ENCODE measurements around the gene CREBL2. TPM values are rescaled to one million over a fixed set of nuclear protein-coding genes. Genes with fewer than 3 reads are reported as not detected.

Gene CREBL2
- total and polyA plus RNA-seq, 2 of the 13 experiments (the other 11 are each of a cell fraction or from before 2014, with no cell fraction given): 6.9 to 8.4 TPM

DNA sequence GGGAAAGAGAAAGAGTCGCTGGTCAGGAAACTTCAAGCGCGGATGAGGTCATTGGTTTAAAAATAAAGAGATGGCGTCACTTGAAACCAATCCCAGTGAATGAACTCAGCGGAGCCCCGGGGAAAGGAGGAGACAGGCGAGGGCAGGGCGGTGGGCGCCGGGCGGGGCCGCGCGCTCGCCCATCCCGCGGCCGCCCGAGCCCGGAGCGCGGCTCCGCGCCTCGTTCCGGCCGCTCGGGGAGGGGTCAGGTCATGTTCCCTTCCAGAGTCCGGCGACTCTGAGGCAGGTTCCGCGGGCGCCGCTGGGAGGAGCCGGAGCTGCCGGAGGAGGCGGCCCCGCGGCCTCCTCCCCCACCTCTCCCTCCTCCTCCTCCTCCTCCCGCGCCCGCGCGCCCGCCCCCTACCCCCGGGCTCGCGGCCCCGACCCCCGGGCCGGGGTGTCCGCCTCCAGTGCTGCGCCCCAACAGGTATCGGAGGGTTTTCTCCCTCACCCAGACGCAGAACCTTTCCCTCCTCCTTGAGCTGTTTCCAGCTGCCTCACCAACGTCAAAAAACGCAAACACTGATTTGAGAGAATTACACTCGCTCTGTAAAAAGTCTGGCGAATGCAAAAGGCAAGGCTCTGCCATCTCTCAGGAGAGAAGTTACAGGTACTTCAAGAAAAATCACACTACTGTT is 49.0 kb upstream of the CREBL2 start, which contains the start of gene DUSP16 (continued):
- TF ChIP-seq, protein P1, sequence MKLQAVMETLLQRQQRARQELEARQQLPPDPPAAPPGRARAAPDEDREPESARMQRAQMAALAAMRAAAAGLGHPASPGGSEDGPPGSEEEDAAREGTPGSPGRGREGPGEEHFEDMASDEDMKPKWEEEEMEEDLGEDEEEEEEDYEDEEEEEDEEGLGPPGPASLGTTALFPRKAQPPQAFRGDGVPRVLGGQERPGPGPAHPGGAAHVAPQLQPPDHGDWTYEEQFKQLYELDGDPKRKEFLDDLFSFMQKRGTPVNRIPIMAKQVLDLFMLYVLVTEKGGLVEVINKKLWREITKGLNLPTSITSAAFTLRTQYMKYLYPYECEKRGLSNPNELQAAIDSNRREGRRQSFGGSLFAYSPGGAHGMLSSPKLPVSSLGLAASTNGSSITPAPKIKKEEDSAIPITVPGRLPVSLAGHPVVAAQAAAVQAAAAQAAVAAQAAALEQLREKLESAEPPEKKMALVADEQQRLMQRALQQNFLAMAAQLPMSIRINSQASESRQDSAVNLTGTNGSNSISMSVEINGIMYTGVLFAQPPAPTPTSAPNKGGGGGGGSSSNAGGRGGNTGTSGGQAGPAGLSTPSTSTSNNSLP (IDR thresholded peaks at IDR 0.05; ENCODE audit: low read depth, low read length): no peak; the same call in 1 of the 2 replicates
- no peak for TF ChIP-seq PRMT3 (CRISPR knock-in tag; IDR thresholded peaks at IDR 0.05; ENCODE audit: borderline replicate concordance, low read depth)
- TF ChIP-seq NCOA1 (CRISPR knock-in tag; IDR thresholded peaks at IDR 0.05): no peak
- TF ChIP-seq ZBTB38 (CRISPR knock-in tag; IDR thresholded peaks at IDR 0.05): no peak
- no peak for TF ChIP-seq ZKSCAN1 (IDR thresholded peaks at IDR 0.05; ENCODE audit: low read length)
- TF ChIP-seq CHD4 (IDR thresholded peaks at IDR 0.05; ENCODE audit: borderline replicate concordance, low read length): no peak
- TF ChIP-seq IRF2 (CRISPR knock-in tag; IDR thresholded peaks at IDR 0.05): no peak
- no peak for TF ChIP-seq FLYWCH1 (CRISPR knock-in tag; IDR thresholded peaks at IDR 0.05)
- TF ChIP-seq, protein P2, sequence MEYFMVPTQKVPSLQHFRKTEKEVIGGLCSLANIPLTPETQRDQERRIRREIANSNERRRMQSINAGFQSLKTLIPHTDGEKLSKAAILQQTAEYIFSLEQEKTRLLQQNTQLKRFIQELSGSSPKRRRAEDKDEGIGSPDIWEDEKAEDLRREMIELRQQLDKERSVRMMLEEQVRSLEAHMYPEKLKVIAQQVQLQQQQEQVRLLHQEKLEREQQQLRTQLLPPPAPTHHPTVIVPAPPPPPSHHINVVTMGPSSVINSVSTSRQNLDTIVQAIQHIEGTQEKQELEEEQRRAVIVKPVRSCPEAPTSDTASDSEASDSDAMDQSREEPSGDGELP (IDR thresholded peaks at IDR 0.05; ENCODE audit: borderline replicate concordance, low read depth): no peak; the same call in 1 of the 2 replicates
- no peak; the same call in 1 of the 2 replicates for TF ChIP-seq YEATS4 (CRISPR knock-in tag; IDR thresholded peaks at IDR 0.05; ENCODE audit: borderline replicate concordance)
- TF ChIP-seq, protein P3, sequence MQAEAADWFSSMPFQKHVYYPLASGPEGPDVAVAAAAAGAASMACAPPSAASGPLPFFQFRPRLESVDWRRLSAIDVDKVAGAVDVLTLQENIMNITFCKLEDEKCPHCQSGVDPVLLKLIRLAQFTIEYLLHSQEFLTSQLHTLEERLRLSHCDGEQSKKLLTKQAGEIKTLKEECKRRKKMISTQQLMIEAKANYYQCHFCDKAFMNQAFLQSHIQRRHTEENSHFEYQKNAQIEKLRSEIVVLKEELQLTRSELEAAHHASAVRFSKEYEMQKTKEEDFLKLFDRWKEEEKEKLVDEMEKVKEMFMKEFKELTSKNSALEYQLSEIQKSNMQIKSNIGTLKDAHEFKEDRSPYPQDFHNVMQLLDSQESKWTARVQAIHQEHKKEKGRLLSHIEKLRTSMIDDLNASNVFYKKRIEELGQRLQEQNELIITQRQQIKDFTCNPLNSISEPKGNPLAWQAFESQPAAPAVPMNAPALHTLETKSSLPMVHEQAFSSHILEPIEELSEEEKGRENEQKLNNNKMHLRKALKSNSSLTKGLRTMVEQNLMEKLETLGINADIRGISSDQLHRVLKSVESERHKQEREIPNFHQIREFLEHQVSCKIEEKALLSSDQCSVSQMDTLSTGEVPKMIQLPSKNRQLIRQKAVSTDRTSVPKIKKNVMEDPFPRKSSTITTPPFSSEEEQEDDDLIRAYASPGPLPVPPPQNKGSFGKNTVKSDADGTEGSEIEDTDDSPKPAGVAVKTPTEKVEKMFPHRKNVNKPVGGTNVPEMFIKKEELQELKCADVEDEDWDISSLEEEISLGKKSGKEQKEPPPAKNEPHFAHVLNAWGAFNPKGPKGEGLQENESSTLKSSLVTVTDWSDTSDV (CRISPR knock-in tag; IDR thresholded peaks at IDR 0.05): no peak
- no peak for TF ChIP-seq TGIF2 (CRISPR knock-in tag; IDR thresholded peaks at IDR 0.05)
- TF ChIP-seq, protein P4, sequence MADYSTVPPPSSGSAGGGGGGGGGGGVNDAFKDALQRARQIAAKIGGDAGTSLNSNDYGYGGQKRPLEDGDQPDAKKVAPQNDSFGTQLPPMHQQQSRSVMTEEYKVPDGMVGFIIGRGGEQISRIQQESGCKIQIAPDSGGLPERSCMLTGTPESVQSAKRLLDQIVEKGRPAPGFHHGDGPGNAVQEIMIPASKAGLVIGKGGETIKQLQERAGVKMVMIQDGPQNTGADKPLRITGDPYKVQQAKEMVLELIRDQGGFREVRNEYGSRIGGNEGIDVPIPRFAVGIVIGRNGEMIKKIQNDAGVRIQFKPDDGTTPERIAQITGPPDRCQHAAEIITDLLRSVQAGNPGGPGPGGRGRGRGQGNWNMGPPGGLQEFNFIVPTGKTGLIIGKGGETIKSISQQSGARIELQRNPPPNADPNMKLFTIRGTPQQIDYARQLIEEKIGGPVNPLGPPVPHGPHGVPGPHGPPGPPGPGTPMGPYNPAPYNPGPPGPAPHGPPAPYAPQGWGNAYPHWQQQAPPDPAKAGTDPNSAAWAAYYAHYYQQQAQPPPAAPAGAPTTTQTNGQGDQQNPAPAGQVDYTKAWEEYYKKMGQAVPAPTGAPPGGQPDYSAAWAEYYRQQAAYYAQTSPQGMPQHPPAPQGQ (CRISPR knock-in tag; IDR thresholded peaks at IDR 0.05; ENCODE audit: borderline replicate concordance): no peak
- TF ChIP-seq THAP11 (CRISPR knock-in tag; IDR thresholded peaks at IDR 0.05): no peak
- peak; percentile 53 for TF ChIP-seq POLR2G (IDR thresholded peaks at IDR 0.05; ENCODE audit: low read depth, low read length)
- no peak for TF ChIP-seq ZNF891 (CRISPR knock-in tag; IDR thresholded peaks at IDR 0.05)
- TF ChIP-seq ZBTB7B (CRISPR knock-in tag; IDR thresholded peaks at IDR 0.05): no peak; the same call in 1 of the 2 replicates
- TF ChIP-seq HNRNPK (IDR thresholded peaks at IDR 0.05; ENCODE audit: low read depth, low read length, poor library complexity, severe bottlenecking): peak; percentile 71
- no peak for TF ChIP-seq ZNF589 (CRISPR knock-in tag; conservative IDR thresholded peaks at IDR 0.05)
- no peak for TF ChIP-seq NFKBIZ (CRISPR knock-in tag; IDR thresholded peaks at IDR 0.05)
- TF ChIP-seq GATA4 (IDR thresholded peaks at IDR 0.05; ENCODE audit: borderline replicate concordance, low read depth): no peak
- TF ChIP-seq EP300 (IDR thresholded peaks at IDR 0.05; ENCODE audit: low read depth in 2 of 2, low read length in 2 of 2): no peak
- TF ChIP-seq EP300 (CRISPR knock-in tag; IDR thresholded peaks at IDR 0.05; ENCODE audit: borderline replicate concordance): no peak
- no peak; the same call in 1 of the 2 replicates for TF ChIP-seq MXD4 (CRISPR knock-in tag; IDR thresholded peaks at IDR 0.05)

Measured in HepG2 (cell line).